ENCODE data around the gene FTO. TPM values are rescaled to one million over a fixed set of nuclear protein-coding genes. Genes with fewer than 3 reads are reported as not detected.

FTO gene
- polyA plus RNA-seq, 1 donor from 2014 or later: 80.1 TPM

DNA sequence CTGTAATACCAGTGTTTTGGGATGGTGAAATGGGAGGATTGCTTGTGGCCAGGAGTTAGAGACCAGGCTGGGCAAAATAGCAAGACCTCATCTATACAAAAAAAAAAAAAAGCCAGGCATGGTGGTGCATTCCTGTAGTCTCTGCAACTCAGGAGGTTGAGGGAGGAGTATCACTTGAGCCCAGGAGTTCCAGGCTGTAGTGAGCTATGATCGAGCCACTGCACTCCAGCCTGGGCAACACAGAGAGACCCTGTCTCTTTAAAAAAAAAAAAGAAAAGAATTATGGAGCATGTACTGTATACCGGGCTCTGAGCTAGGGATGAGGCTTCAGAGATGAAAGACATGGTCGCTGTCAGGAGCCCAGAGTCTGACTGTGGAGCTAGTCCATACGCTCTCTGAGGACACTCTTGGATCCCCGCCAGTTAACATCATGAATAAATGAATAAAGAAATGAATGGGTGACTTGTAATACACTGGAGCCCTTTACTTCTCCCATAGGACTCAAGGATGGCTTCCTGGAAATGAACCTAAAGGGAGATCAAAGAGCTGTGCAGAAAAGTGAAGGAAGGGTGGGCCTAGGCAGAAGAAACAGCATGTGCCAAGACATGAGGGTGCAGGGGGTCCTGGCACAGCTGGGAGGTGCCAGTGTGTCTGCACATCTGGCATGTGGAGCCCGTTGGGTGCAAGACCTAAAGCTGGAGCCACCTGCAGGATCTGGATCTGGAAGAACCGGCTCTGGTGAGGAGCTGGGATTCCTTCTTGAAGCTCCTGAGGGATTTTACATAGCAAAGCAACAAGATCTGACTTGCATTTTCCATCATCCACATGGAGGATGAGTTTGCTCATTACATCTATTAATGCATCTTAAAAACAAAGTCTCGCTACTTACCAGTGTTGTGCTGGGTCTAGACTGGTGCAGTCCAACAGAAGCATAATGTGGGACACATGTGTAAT lies 462.2 kb downstream of the FTO start:
- no peaks in the 10 kb centered on the region for H4K20me1 ChIP-seq (ENCODE audit: insufficient read depth)
- no peaks in the 10 kb centered on the region for H3K36me3 ChIP-seq (ENCODE audit: insufficient read depth, low read length)
- no peaks in the 10 kb centered on the region for H3K79me2 ChIP-seq (replicated peaks; ENCODE audit: insufficient read depth, low read length)
- no peak overlapping the region for H3K4me3 ChIP-seq (ENCODE audit: low read length)
- H3K9ac ChIP-seq (ENCODE audit: low read length): no peak overlapping the region
- TF ChIP-seq EP300 (conservative IDR thresholded peaks at IDR 0.05; ENCODE audit: poor library complexity, severe bottlenecking): no peak
- TF ChIP-seq POLR2AphosphoS5 (IDR thresholded peaks at IDR 0.05): no peak
- TF ChIP-seq SMC3 (conservative IDR thresholded peaks at IDR 0.05; ENCODE audit: poor library complexity): no peak
- no peak for TF ChIP-seq MXI1 (conservative IDR thresholded peaks at IDR 0.05; ENCODE audit: poor library complexity, severe bottlenecking)
- TF ChIP-seq EZH2 (IDR thresholded peaks at IDR 0.05; ENCODE audit: borderline replicate concordance, insufficient read depth, low read length, poor library complexity, severe bottlenecking): no peak
- TF ChIP-seq TAF1 (IDR thresholded peaks at IDR 0.05; ENCODE audit: low read depth): no peak
- TF ChIP-seq, protein P1, sequence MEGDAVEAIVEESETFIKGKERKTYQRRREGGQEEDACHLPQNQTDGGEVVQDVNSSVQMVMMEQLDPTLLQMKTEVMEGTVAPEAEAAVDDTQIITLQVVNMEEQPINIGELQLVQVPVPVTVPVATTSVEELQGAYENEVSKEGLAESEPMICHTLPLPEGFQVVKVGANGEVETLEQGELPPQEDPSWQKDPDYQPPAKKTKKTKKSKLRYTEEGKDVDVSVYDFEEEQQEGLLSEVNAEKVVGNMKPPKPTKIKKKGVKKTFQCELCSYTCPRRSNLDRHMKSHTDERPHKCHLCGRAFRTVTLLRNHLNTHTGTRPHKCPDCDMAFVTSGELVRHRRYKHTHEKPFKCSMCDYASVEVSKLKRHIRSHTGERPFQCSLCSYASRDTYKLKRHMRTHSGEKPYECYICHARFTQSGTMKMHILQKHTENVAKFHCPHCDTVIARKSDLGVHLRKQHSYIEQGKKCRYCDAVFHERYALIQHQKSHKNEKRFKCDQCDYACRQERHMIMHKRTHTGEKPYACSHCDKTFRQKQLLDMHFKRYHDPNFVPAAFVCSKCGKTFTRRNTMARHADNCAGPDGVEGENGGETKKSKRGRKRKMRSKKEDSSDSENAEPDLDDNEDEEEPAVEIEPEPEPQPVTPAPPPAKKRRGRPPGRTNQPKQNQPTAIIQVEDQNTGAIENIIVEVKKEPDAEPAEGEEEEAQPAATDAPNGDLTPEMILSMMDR (IDR thresholded peaks at IDR 0.05; ENCODE audit: poor library complexity, severe bottlenecking): no peak
- no peak for TF ChIP-seq RAD21 (conservative IDR thresholded peaks at IDR 0.05)
- TF ChIP-seq, protein P2, sequence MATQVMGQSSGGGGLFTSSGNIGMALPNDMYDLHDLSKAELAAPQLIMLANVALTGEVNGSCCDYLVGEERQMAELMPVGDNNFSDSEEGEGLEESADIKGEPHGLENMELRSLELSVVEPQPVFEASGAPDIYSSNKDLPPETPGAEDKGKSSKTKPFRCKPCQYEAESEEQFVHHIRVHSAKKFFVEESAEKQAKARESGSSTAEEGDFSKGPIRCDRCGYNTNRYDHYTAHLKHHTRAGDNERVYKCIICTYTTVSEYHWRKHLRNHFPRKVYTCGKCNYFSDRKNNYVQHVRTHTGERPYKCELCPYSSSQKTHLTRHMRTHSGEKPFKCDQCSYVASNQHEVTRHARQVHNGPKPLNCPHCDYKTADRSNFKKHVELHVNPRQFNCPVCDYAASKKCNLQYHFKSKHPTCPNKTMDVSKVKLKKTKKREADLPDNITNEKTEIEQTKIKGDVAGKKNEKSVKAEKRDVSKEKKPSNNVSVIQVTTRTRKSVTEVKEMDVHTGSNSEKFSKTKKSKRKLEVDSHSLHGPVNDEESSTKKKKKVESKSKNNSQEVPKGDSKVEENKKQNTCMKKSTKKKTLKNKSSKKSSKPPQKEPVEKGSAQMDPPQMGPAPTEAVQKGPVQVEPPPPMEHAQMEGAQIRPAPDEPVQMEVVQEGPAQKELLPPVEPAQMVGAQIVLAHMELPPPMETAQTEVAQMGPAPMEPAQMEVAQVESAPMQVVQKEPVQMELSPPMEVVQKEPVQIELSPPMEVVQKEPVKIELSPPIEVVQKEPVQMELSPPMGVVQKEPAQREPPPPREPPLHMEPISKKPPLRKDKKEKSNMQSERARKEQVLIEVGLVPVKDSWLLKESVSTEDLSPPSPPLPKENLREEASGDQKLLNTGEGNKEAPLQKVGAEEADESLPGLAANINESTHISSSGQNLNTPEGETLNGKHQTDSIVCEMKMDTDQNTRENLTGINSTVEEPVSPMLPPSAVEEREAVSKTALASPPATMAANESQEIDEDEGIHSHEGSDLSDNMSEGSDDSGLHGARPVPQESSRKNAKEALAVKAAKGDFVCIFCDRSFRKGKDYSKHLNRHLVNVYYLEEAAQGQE (IDR thresholded peaks at IDR 0.05; ENCODE audit: borderline replicate concordance): no peak
- no peaks in the 10 kb centered on the region for H3K9me2 ChIP-seq (ENCODE audit: insufficient read depth, low read length)
- H3K27me3 ChIP-seq (ENCODE audit: insufficient read depth, low read depth, low read length): no peaks in the 10 kb centered on the region
- no peaks in the 10 kb centered on the region for H3F3A ChIP-seq (ENCODE audit: insufficient read depth, low read length, poor library complexity, severe bottlenecking)
- H3K9me3 ChIP-seq (ENCODE audit: low read length): no peaks in the 10 kb centered on the region
- no peak overlapping the region for H2AFZ ChIP-seq (ENCODE audit: low read depth, low read length)
- no peak overlapping the region for H3K4me2 ChIP-seq (ENCODE audit: low read length)
- H3K27ac ChIP-seq (ENCODE audit: low read length): no peak overlapping the region

DNA sequence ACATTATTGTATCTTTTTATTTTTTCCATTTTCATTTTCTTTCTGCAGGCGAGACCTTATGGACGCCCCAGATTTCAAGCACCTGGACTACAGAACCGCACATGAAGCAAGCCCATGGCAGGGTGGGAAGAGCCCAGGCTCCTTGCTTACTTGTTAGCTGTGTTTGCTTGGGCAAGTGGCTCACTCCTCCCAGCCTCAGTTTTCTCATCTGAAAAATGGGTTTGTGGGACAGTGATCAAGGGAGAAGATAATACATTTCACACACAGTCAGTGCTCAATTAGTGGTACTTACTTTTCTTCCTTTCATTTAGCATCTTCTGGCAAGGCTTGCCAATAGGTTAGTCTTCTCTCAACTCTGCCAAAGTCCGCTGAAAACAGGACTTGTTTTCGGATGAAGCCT lies 465.2 kb downstream of the FTO start:
- Histone ChIP-seq H3K27ac (ENCODE audit: low read length) (no peak overlapping the region), H2AFZ (ENCODE audit: low read depth, low read length) (no peak overlapping the region), H3K9me2 (ENCODE audit: insufficient read depth, low read length) (no peaks in the 10 kb centered on the region), H3F3A (ENCODE audit: insufficient read depth, low read length, poor library complexity, severe bottlenecking) (no peaks in the 10 kb centered on the region), H3K4me3 (ENCODE audit: low read length) (no peak overlapping the region), H3K79me2 (replicated peaks; ENCODE audit: insufficient read depth, low read length) (no peaks in the 10 kb centered on the region), H3K9me3 (ENCODE audit: low read length) (no peaks in the 10 kb centered on the region), H3K4me2 (ENCODE audit: low read length) (no peak overlapping the region), H3K27me3 (ENCODE audit: insufficient read depth, low read depth, low read length) (no peaks in the 10 kb centered on the region), H4K20me1 (ENCODE audit: insufficient read depth) (no peaks in the 10 kb centered on the region), H3K9ac (ENCODE audit: low read length) (no peak overlapping the region), H3K36me3 (ENCODE audit: insufficient read depth, low read length) (no peaks in the 10 kb centered on the region)
- TF ChIP-seq SMC3 (conservative IDR thresholded peaks at IDR 0.05; ENCODE audit: poor library complexity) (no peak), MXI1 (conservative IDR thresholded peaks at IDR 0.05; ENCODE audit: poor library complexity, severe bottlenecking) (no peak), EZH2 (IDR thresholded peaks at IDR 0.05; ENCODE audit: borderline replicate concordance, insufficient read depth, low read length, poor library complexity, severe bottlenecking) (no peak), RAD21 (conservative IDR thresholded peaks at IDR 0.05) (no peak), TAF1 (IDR thresholded peaks at IDR 0.05; ENCODE audit: low read depth) (no peak), POLR2AphosphoS5 (IDR thresholded peaks at IDR 0.05) (no peak), EP300 (conservative IDR thresholded peaks at IDR 0.05; ENCODE audit: poor library complexity, severe bottlenecking) (no peak)
- TF ChIP-seq, protein P1 (IDR thresholded peaks at IDR 0.05; ENCODE audit: poor library complexity, severe bottlenecking): no peak
- TF ChIP-seq, protein P2 (IDR thresholded peaks at IDR 0.05; ENCODE audit: borderline replicate concordance): no peak

Data from neural cell (in vitro differentiated cells).